Neural cell (in vitro differentiated cells): Measurements from ENCODE around the gene FRK. TPM values are rescaled to one million over a fixed set of nuclear protein-coding genes. Genes with fewer than 3 reads are reported as not detected.

Source experiments
- H2AFZ ChIP-seq: fragments of 200-600, 300-800 bp; sonication (generic), shearing (Covaris generic); 2 replicates; pipeline ENCODE4 v1.6.0; 2014; ENCODE audit warnings: low read depth, mild to moderate bottlenecking, antibody characterized with exemption, low read length, moderate library complexity
- H3F3A ChIP-seq: fragments of 200-600 bp; shearing (Covaris generic); 2 replicates; pipeline ENCODE4 v1.6.1; 2016; ENCODE audit warnings: mild to moderate bottlenecking, moderate library complexity, mixed read lengths, antibody characterized with exemption, low read length; ENCODE audit not compliant: insufficient read depth, poor library complexity, severe bottlenecking
- H3K27ac ChIP-seq: fragments of 200-600, 300-800 bp; sonication (generic), shearing (Covaris generic); 2 replicates; pipeline ENCODE4 v1.5.1; 2014; ENCODE audit warnings: mild to moderate bottlenecking, low read length, moderate library complexity
- H3K27me3 ChIP-seq: fragments of 300-800, 200-600 bp; sonication (generic), shearing (Covaris generic); 2 replicates; pipeline ENCODE4 v1.6.0; 2014; ENCODE audit warnings: mild to moderate bottlenecking, low read depth, low read length, moderate library complexity; ENCODE audit not compliant: insufficient read depth
- H3K36me3 ChIP-seq: fragments of 300-800, 200-600 bp; sonication (generic), shearing (Covaris generic); 2 replicates; pipeline ENCODE4 v1.5.1; 2014; ENCODE audit warnings: mild to moderate bottlenecking, antibody characterized with exemption, low read length, moderate library complexity; ENCODE audit not compliant: insufficient read depth
- H3K4me2 ChIP-seq: fragments of 300-800, 200-600 bp; sonication (generic), shearing (Covaris generic); 2 replicates; pipeline ENCODE4 v1.6.0; 2014; ENCODE audit warnings: mild to moderate bottlenecking, low read length
- H3K4me3 ChIP-seq: fragments of 300-800, 200-600 bp; sonication (generic), shearing (Covaris generic); 2 replicates; pipeline ENCODE4 v1.5.1; 2014; ENCODE audit warnings: mild to moderate bottlenecking, low read length, moderate library complexity
- H3K79me2 ChIP-seq: fragments of 200-600 bp; shearing (Covaris generic); replicated peaks from 2 replicates; pipeline ENCODE4 v1.6.0; 2014; ENCODE audit warnings: mild to moderate bottlenecking, low read length, moderate library complexity; ENCODE audit not compliant: insufficient read depth
- H3K9ac ChIP-seq: fragments of 300-800, 200-600 bp; sonication (generic), shearing (Covaris generic); 2 replicates; pipeline ENCODE4 v1.6.1; 2016; ENCODE audit warnings: mild to moderate bottlenecking, low read length, mixed read lengths
- H3K9me2 ChIP-seq: fragments of 200-600 bp; shearing (Covaris generic); 2 replicates; pipeline ENCODE4 v1.6.1; 2016; ENCODE audit warnings: mild to moderate bottlenecking, low read length, mixed read lengths; ENCODE audit not compliant: insufficient read depth
- H3K9me3 ChIP-seq: fragments of 200-600, 300-800 bp; sonication (generic), shearing (Covaris generic); 2 replicates; pipeline ENCODE4 v1.6.1; 2016; ENCODE audit warnings: mild to moderate bottlenecking, mixed run types, low read length, moderate library complexity, mixed read lengths
- H4K20me1 ChIP-seq: fragments of 200-600 bp; shearing (Covaris generic); 2 replicates; pipeline ENCODE4 v1.6.1; 2016; ENCODE audit warnings: mild to moderate bottlenecking, mixed run types; ENCODE audit not compliant: insufficient read depth
- CTCF ChIP-seq: fragments of 450-650 bp; IDR thresholded peaks from 2 replicates; pipeline ENCODE4 v1.5.1; 2014; ENCODE audit warnings: antibody characterized with exemption, mild to moderate bottlenecking, moderate library complexity; ENCODE audit not compliant: poor library complexity, severe bottlenecking
- EP300 ChIP-seq: fragments of 450-650 bp; conservative IDR thresholded peaks from 2 replicates; pipeline ENCODE4 v1.6.1; 2014; ENCODE audit warnings: antibody characterized with exemption, mild to moderate bottlenecking, moderate library complexity; ENCODE audit not compliant: poor library complexity, severe bottlenecking
- EZH2 ChIP-seq: fragments of 200-600, 300-800 bp; shearing (Covaris generic), sonication (generic); IDR thresholded peaks from 2 replicates; pipeline ENCODE4 v1.6.1; 2014; ENCODE audit warnings: antibody characterized with exemption, low read length, borderline replicate concordance, mild to moderate bottlenecking; ENCODE audit not compliant: insufficient read depth, poor library complexity, severe bottlenecking
- MXI1 ChIP-seq: fragments of 450-650 bp; conservative IDR thresholded peaks from 2 replicates; pipeline ENCODE4 v1.6.1; 2014; ENCODE audit warnings: antibody characterized with exemption, mild to moderate bottlenecking; ENCODE audit not compliant: poor library complexity, severe bottlenecking
- POLR2AphosphoS5 ChIP-seq: IDR thresholded peaks from 2 replicates; pipeline ENCODE4 v1.6.1; 2012
- RAD21 ChIP-seq: fragments of 450-650 bp; conservative IDR thresholded peaks from 2 replicates; pipeline ENCODE4 v1.6.1; 2014; ENCODE audit warnings: antibody characterized with exemption, mild to moderate bottlenecking, moderate library complexity
- REST ChIP-seq: IDR thresholded peaks from 2 replicates; pipeline ENCODE4 v1.6.1; 2012; ENCODE audit warnings: borderline replicate concordance
- SMC3 ChIP-seq: fragments of 450-650 bp; conservative IDR thresholded peaks from 2 replicates; pipeline ENCODE4 v1.6.1; 2014; ENCODE audit warnings: antibody characterized with exemption, mild to moderate bottlenecking, moderate library complexity; ENCODE audit not compliant: poor library complexity
- TAF1 ChIP-seq: IDR thresholded peaks from 2 replicates; pipeline ENCODE4 v1.6.1; 2012; ENCODE audit warnings: low read depth
- polyA plus RNA-seq: library from polyadenylated mRNA; depleted of rRNA; stranded (reverse); fragments of >200 nt; gene quantifications from 2 replicates; pipeline ENCODE4 v1.2.3, GENCODE V29; 2014

Gene FRK
- polyA plus RNA-seq, 1 donor from 2014 or later = not detected

- Histone ChIP-seq H3K36me3 (no peaks in the 10 kb centered on the region), H3K4me2 (no peak overlapping the region), H4K20me1 (no peaks in the 10 kb centered on the region), H3K9me2 (no peaks in the 10 kb centered on the region), H3K27me3 (no peaks in the 10 kb centered on the region), H3F3A (no peaks in the 10 kb centered on the region), H3K79me2 (no peaks in the 10 kb centered on the region), H3K9ac (no peak overlapping the region), H2AFZ (no peak overlapping the region), H3K4me3 (no peak overlapping the region), H3K9me3 (no peaks in the 10 kb centered on the region), H3K27ac (no peak overlapping the region)
- no peak for TF ChIP-seq POLR2AphosphoS5
- TF ChIP-seq EP300 = no peak
These were observed 26.4 kb downstream of the FRK start for GRCh38 chr6:116034327-116034726.

GRCh38 chr6:116033687-116034303, 26.9 kb downstream of the FRK start:
- no peaks in the 10 kb centered on the region for H3K36me3 ChIP-seq
- no peak overlapping the region for H3K27ac ChIP-seq
- H3K4me3 ChIP-seq = no peak overlapping the region
- H3K79me2 ChIP-seq = no peaks in the 10 kb centered on the region
- no peaks in the 10 kb centered on the region for H4K20me1 ChIP-seq
- H3K27me3 ChIP-seq = no peaks in the 10 kb centered on the region
- H3K4me2 ChIP-seq = no peak overlapping the region
- TF ChIP-seq MXI1 = no peak
- no peak for TF ChIP-seq RAD21
- no peak for TF ChIP-seq TAF1
- no peak for TF ChIP-seq SMC3
- no peak for TF ChIP-seq EZH2
- TF ChIP-seq EP300 = no peak
- TF ChIP-seq POLR2AphosphoS5 = no peak
- no peak for TF ChIP-seq REST
- TF ChIP-seq CTCF = no peak
- no peak overlapping the region for H2AFZ ChIP-seq
- no peaks in the 10 kb centered on the region for H3K9me3 ChIP-seq
- no peaks in the 10 kb centered on the region for H3F3A ChIP-seq
- H3K9me2 ChIP-seq = no peaks in the 10 kb centered on the region
- H3K9ac ChIP-seq = no peak overlapping the region

- Histone ChIP-seq H3K79me2 (no peaks in the 10 kb centered on the region), H3K27ac (no peak overlapping the region), H3K9ac (no peak overlapping the region), H3F3A (no peaks in the 10 kb centered on the region), H3K4me3 (no peak overlapping the region), H4K20me1 (no peaks in the 10 kb centered on the region), H2AFZ (no peak overlapping the region), H3K9me2 (no peaks in the 10 kb centered on the region), H3K9me3 (no peaks in the 10 kb centered on the region), H3K4me2 (no peak overlapping the region), H3K27me3 (no peaks in the 10 kb centered on the region), H3K36me3 (no peaks in the 10 kb centered on the region)
- TF ChIP-seq MXI1 (no peak), REST (no peak), EP300 (no peak), RAD21 (no peak), CTCF (no peak)
These were observed 29.9 kb downstream of the FRK start for GRCh38 chr6:116030770-116031169.
